Common myeloid progenitor, CD34-positive (primary cell): ENCODE data around the gene ORMDL1.

Experiments used
- CTCF ChIA-PET: fragments of 350-600 bp; sonication (Branson Sonifier 250); formaldehyde crosslinking; loops from one replicate; lab custom pipeline; 2021; ENCODE audit warnings: antibody characterized with exemption; lab: Charles Lee
- POLR2A ChIA-PET: fragments of 350-600 bp; sonication (Branson Sonifier 250); formaldehyde crosslinking; loops from one replicate; lab custom pipeline; 2021; ENCODE audit warnings: antibody characterized with exemption; lab: Charles Lee
- DNase-seq, 3 donors: peaks; one replicate each; pipeline versions ENCODE4 v3.0.0 to v3.0.0-alpha.2; 2013
- H3K27ac ChIP-seq, 2 experiments: 1 replicate in 1 of 2; 2 replicates in 1 of 2; pipeline ENCODE4 v1.7.0; 2013; ENCODE audit warnings: inconsistent platforms in 2 of 2, low read length in 2 of 2, mild to moderate bottlenecking in 2 of 2, low read depth in 1 of 2, moderate library complexity in 1 of 2; ENCODE audit not compliant: severe bottlenecking in 2 of 2, insufficient read depth in 1 of 2, poor library complexity in 1 of 2
- H3K27me3 ChIP-seq, 5 experiments: replicated peaks in 2 of 5; 1 replicate in 3 of 5; 2 replicates in 2 of 5; pipeline versions ENCODE4 v1.6.1 to v1.7.0; 2013; ENCODE audit warnings: low read length in 4 of 5, mild to moderate bottlenecking in 2 of 5, moderate library complexity in 2 of 5, inconsistent platforms in 1 of 5; ENCODE audit not compliant: insufficient read depth in 5 of 5, control insufficient read depth in 4 of 5
- H3K36me3 ChIP-seq, 4 experiments: 1 replicate in 2 of 4; 2 replicates in 2 of 4; pipeline versions ENCODE4 v1.6.1 to v1.7.0; 2013; ENCODE audit warnings: low read length in 3 of 4, control low read depth in 1 of 4, mild to moderate bottlenecking in 1 of 4; ENCODE audit not compliant: control insufficient read depth in 4 of 4, insufficient read depth in 4 of 4
- H3K4me1 ChIP-seq, 4 experiments: 1 replicate in 3 of 4; 2 replicates in 1 of 4; pipeline versions ENCODE4 v1.6.1 to v1.7.1; 2013; ENCODE audit warnings: low read length in 3 of 4, mild to moderate bottlenecking in 3 of 4, control low read depth in 1 of 4, inconsistent platforms in 1 of 4, moderate library complexity in 1 of 4; ENCODE audit not compliant: control insufficient read depth in 4 of 4, insufficient read depth in 4 of 4; ENCODE audit errors: control extremely low read depth in 1 of 4
- H3K4me3 ChIP-seq, 7 experiments: 1 replicate in 4 of 7; 2 replicates in 3 of 7; pipeline versions ENCODE4 v1.5.1 to v1.7.0; 2013; ENCODE audit warnings: mild to moderate bottlenecking in 7 of 7, low read length in 6 of 7, moderate library complexity in 6 of 7, inconsistent platforms in 2 of 7, low read depth in 2 of 7, control low read depth in 1 of 7; ENCODE audit not compliant: insufficient read depth in 4 of 7, control insufficient read depth in 1 of 7; ENCODE audit errors: extremely low read depth in 1 of 7
- H3K9me3 ChIP-seq, 5 experiments: 1 replicate in 4 of 5; 2 replicates in 1 of 5; pipeline versions ENCODE4 v1.6.1 to v1.7.1; 2013; ENCODE audit warnings: low read length in 4 of 5, mild to moderate bottlenecking in 2 of 5, inconsistent platforms in 1 of 5, low read depth in 1 of 5, moderate library complexity in 1 of 5; ENCODE audit not compliant: control insufficient read depth in 4 of 5, insufficient read depth in 2 of 5; ENCODE audit errors: control extremely low read depth in 1 of 5
- WGBS: methylation state at CpG from one replicate; pipeline ENCODE4 v1.1.5; 2013; ENCODE audit not compliant: insufficient coverage; 5-methylcytosine and 5-hydroxymethylcytosine counted together

ORMDL1 gene

GRCh38 chr2:189819297-189819704, 35.2 kb upstream of the ORMDL1 start:
- no peak overlapping the region for H3K27ac ChIP-seq
- no CpG with 5 or more reads among the region's 1 CpG for WGBS
- peaks cover 0 to 8% (median 0%) of the 10 kb centered on the region in 5 experiments for H3K9me3 ChIP-seq
- H3K4me3 ChIP-seq, result no peak overlapping the region
- ChIA-PET CTCF (interaction anchor here (1.2 kb wide), 1 partner anchor 17 kb away, joined by 3 read pairs; no protein-coding TSS in a partner anchor), POLR2A (no interaction called here)
- H3K4me1 ChIP-seq, result no peaks in the 10 kb centered on the region
- peaks cover 6 to 45% (median 14%) of the 10 kb centered on the region in 4 experiments for H3K36me3 ChIP-seq
- DNase-seq, result no peak
- no peaks in the 10 kb centered on the region for H3K27me3 ChIP-seq

- Histone ChIP-seq H3K27me3 (no peaks in the 10 kb centered on the region), H3K4me3 (no peak overlapping the region), H3K9me3 (peaks cover 0 to 8% (median 0%) of the 10 kb centered on the region in 5 experiments), H3K4me1 (no peaks in the 10 kb centered on the region), H3K27ac (no peak overlapping the region), H3K36me3 (peaks cover 9 to 49% (median 16%) of the 10 kb centered on the region in 4 experiments)
- CTCF ChIA-PET, result no interaction called here
- POLR2A ChIA-PET, result no interaction called here
- DNase-seq, result no peak
- no CpG with 5 or more reads among the region's 3 CpGs for WGBS
Observed at GRCh38 chr2:189818249-189819038, 34.3 kb upstream of the ORMDL1 start.

- DNase-seq, result no peak
- Histone ChIP-seq H3K27ac (no peak overlapping the region), H3K4me1 (no peaks in the 10 kb centered on the region), H3K27me3 (no peaks in the 10 kb centered on the region), H3K9me3 (no peaks in the 10 kb centered on the region), H3K36me3 (peaks cover 7 to 46% (median 26%) of the 10 kb centered on the region in 4 experiments), H3K4me3 (no peak overlapping the region)
- CTCF ChIA-PET, result interaction anchor here (1.4 kb wide), 1 partner anchor 266 kb away, joined by 5 read pairs; no protein-coding TSS in a partner anchor
- POLR2A ChIA-PET, result no interaction called here
- WGBS, result no CpG with 5 or more reads among the region's 3 CpGs
Observed at GRCh38 chr2:189803431-189803830, 19.3 kb upstream of the ORMDL1 start.

- Histone ChIP-seq H3K9me3 (no peaks in the 10 kb centered on the region), H3K4me3 (no peak overlapping the region), H3K27ac (no peak overlapping the region), H3K27me3 (no peaks in the 10 kb centered on the region), H3K36me3 (peaks cover 9 to 46% (median 26%) of the 10 kb centered on the region in 4 experiments), H3K4me1 (no peaks in the 10 kb centered on the region)
- POLR2A ChIA-PET, result no interaction called here
- WGBS, result 100% methylated on average over 2 of the region's 2 CpGs
- CTCF ChIA-PET, result interaction anchor here (1.0 to 1.4 kb wide), 3 partner anchors 9 to 267 kb away, joined by 4 to 5 read pairs (median 4); no protein-coding TSS in a partner anchor
- no peak for DNase-seq
Observed at GRCh38 chr2:189802396-189802912, 18.3 kb upstream of the ORMDL1 start.

GRCh38 chr2:189799531-189799930, 15.4 kb upstream of the ORMDL1 start:
- Histone ChIP-seq H3K36me3 (peaks cover 12 to 57% (median 35%) of the 10 kb centered on the region in 4 experiments), H3K27me3 (no peaks in the 10 kb centered on the region), H3K4me3 (no peak overlapping the region), H3K27ac (no peak overlapping the region), H3K9me3 (no peaks in the 10 kb centered on the region), H3K4me1 (no peaks in the 10 kb centered on the region)
- no peak for DNase-seq
- CTCF ChIA-PET, result interaction anchor here (1.3 to 2.0 kb wide), 6 partner anchors 9 to 273 kb away, joined by 3 to 8 read pairs (median 4); no protein-coding TSS in a partner anchor
- WGBS, result no CpG with 5 or more reads among the region's 2 CpGs
- POLR2A ChIA-PET, result no interaction called here

GRCh38 chr2:189799030-189799331, 14.8 kb upstream of the ORMDL1 start:
- Histone ChIP-seq H3K9me3 (no peaks in the 10 kb centered on the region), H3K27ac (no peak overlapping the region), H3K4me1 (no peaks in the 10 kb centered on the region), H3K36me3 (peaks cover 12 to 56% (median 35%) of the 10 kb centered on the region in 4 experiments), H3K27me3 (no peaks in the 10 kb centered on the region), H3K4me3 (no peak overlapping the region)
- DNase-seq, result no peak
- ChIA-PET POLR2A (no interaction called here), CTCF (interaction anchor here (0.8 to 2.0 kb wide), 16 partner anchors 9 to 479 kb away, joined by 3 to 11 read pairs (median 4); no protein-coding TSS in a partner anchor)
